Measurements from ENCODE around the gene PHETA1. TPM values are rescaled to one million over a fixed set of nuclear protein-coding genes. Genes with fewer than 3 reads are reported as not detected.
"Not testable (repeated sequence)": the region's sequence is repeated elsewhere in the genome, so short reads cannot be mapped to it uniquely, and the experiment has no call there.

Gene PHETA1
- total RNA-seq, 1 donor from 2014 or later: 7.5 TPM

- not testable (repeated sequence) for DNase-seq (ENCODE audit: low read depth, low spot score)
These were observed 4.3 kb upstream of the PHETA1 start for GRCh38 chr12:111373231-111373630.

- DNase-seq (ENCODE audit: low read depth, low spot score): no peak
These were observed 763 bp upstream of the PHETA1 start for GRCh38 chr12:111369496-111370220.

GRCh38 chr12:111368291-111368787 lies 556 bp downstream of the PHETA1 start:
- DNase-seq (ENCODE audit: low read depth, low spot score): no peak

GRCh38 chr12:111367661-111368221 lies 1.2 kb downstream of the PHETA1 start:
- DNase-seq (ENCODE audit: low read depth, low spot score): no peak

- no peak for DNase-seq (ENCODE audit: low read depth, low spot score)
These were observed 2.3 kb downstream of the PHETA1 start for GRCh38 chr12:111366583-111366982.

- no peak for DNase-seq (ENCODE audit: low read depth, low spot score)
These were observed 2.8 kb downstream of the PHETA1 start for GRCh38 chr12:111366075-111366474.

GRCh38 chr12:111363578-111363977 lies 5.3 kb downstream of the PHETA1 start:
- peak; percentile 52 for DNase-seq (ENCODE audit: low read depth, low spot score)

- DNase-seq (ENCODE audit: low read depth, low spot score): no peak
These were observed 6.0 kb downstream of the PHETA1 start for GRCh38 chr12:111362687-111363475.

- no peak for DNase-seq (ENCODE audit: low read depth, low spot score)
These were observed 6.9 kb downstream of the PHETA1 start for GRCh38 chr12:111361717-111362576.

- no peak for DNase-seq (ENCODE audit: low read depth, low spot score)
These were observed 7.7 kb downstream of the PHETA1 start for GRCh38 chr12:111361073-111361716.

- DNase-seq (ENCODE audit: low read depth, low spot score): no peak
These were observed 8.5 kb downstream of the PHETA1 start for GRCh38 chr12:111360325-111360930.

GRCh38 chr12:111359914-111360276 lies 9.0 kb downstream of the PHETA1 start:
- no peak for DNase-seq (ENCODE audit: low read depth, low spot score)

GRCh38 chr12:111359231-111359913 lies 9.5 kb downstream of the PHETA1 start:
- DNase-seq (ENCODE audit: low read depth, low spot score): no peak

GRCh38 chr12:111355201-111355925 lies 13.5 kb downstream of the PHETA1 start:
- no peak for DNase-seq (ENCODE audit: low read depth, low spot score)

GRCh38 chr12:111354511-111354910 lies 14.4 kb downstream of the PHETA1 start:
- DNase-seq (ENCODE audit: low read depth, low spot score): no peak

- no peak for DNase-seq (ENCODE audit: low read depth, low spot score)
These were observed 15.1 kb downstream of the PHETA1 start for GRCh38 chr12:111353603-111354295.

GRCh38 chr12:111353026-111353425 lies 15.9 kb downstream of the PHETA1 start:
- no peak for DNase-seq (ENCODE audit: low read depth, low spot score)

GRCh38 chr12:111352296-111352993 lies 16.4 kb downstream of the PHETA1 start:
- DNase-seq (ENCODE audit: low read depth, low spot score): no peak

All from pulmonary artery endothelial cell (primary cell).